Measurements from ENCODE around the gene IZUMO2.

GRCh38 chr19:50197348-50197747, 34.3 kb upstream of the IZUMO2 start:
- TF ChIP-seq CTCF (IDR thresholded peaks at IDR 0.05 in 4 of 5, conservative IDR thresholded peaks at IDR 0.05 in 1 of 5) (no peak), POLR2A (IDR thresholded peaks at IDR 0.05) (no peak)

Measured in gastrocnemius medialis (tissue), 4 donors.